Upper lobe of left lung (tissue), 4 donors: Measurements from ENCODE around the gene GRIA3.

Experiments
- EP300 ChIP-seq, 4 donors: sonication (generic); formaldehyde crosslinking; IDR thresholded peaks; one replicate each; pipeline ENCODE4 v1.5.1; 2017; ENCODE audit warnings: antibody characterized with exemption in 4 of 4, control low read depth in 2 of 4
- POLR2A ChIP-seq, 4 donors: fragments of 450-650 bp; IDR thresholded peaks; one replicate each; pipeline ENCODE4 v1.5.1; 2016 to 2017; ENCODE audit warnings: antibody characterized with exemption in 4 of 4, mild to moderate bottlenecking in 2 of 4
- POLR2AphosphoS5 ChIP-seq, 2 donors: sonication (generic); formaldehyde crosslinking; IDR thresholded peaks; one replicate each; pipeline ENCODE4 v1.5.1; 2017; ENCODE audit warnings: antibody characterized with exemption in 2 of 2
- TF ChIP-seq, protein P1 (sequence below), 6 experiments: fragments of 450-650 bp in 4 of 6; fragments of 200-600 bp in 2 of 6; sonication (generic) in 2 of 6; IDR thresholded peaks; one replicate each; pipeline ENCODE4 v1.5.1; 2016 to 2019; ENCODE audit warnings: antibody characterized with exemption in 6 of 6

DNA sequence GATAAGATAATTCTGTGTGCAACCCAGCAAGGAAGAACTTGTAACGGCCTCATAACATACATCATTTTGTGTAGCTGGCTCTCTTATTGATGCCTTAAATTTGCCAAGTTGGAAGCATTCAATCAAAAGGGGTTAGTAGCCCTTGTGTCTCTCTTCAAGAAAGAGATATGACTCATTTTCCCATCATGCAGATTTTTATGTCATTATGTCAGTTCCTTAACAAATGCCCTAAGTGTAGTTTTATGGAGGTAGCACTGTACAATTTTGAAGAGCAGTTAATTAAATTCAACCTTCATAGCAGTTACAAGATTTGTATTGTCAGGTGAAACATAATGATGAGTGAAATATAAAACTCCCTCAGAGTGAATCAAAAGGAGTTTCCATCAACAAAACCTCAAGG is 215.6 kb downstream of the GRIA3 start:
- TF ChIP-seq, protein P1, sequence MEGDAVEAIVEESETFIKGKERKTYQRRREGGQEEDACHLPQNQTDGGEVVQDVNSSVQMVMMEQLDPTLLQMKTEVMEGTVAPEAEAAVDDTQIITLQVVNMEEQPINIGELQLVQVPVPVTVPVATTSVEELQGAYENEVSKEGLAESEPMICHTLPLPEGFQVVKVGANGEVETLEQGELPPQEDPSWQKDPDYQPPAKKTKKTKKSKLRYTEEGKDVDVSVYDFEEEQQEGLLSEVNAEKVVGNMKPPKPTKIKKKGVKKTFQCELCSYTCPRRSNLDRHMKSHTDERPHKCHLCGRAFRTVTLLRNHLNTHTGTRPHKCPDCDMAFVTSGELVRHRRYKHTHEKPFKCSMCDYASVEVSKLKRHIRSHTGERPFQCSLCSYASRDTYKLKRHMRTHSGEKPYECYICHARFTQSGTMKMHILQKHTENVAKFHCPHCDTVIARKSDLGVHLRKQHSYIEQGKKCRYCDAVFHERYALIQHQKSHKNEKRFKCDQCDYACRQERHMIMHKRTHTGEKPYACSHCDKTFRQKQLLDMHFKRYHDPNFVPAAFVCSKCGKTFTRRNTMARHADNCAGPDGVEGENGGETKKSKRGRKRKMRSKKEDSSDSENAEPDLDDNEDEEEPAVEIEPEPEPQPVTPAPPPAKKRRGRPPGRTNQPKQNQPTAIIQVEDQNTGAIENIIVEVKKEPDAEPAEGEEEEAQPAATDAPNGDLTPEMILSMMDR (IDR thresholded peaks at IDR 0.05): no peak
- no peak for TF ChIP-seq POLR2A (IDR thresholded peaks at IDR 0.05)
- TF ChIP-seq POLR2AphosphoS5 (IDR thresholded peaks at IDR 0.05): no peak
- no peak for TF ChIP-seq EP300 (IDR thresholded peaks at IDR 0.05)
